KMS-11 (cell line): Measurements from ENCODE around the gene DYTN.

Experiments
- H2AFZ ChIP-seq: fragments of 200-600 bp; sonication (generic); 2 replicates; pipeline ENCODE4 v1.6.1; 2016; ENCODE audit warnings: antibody characterized with exemption, mixed run types, low read depth
- H3K27ac ChIP-seq: fragments of 200-600 bp; sonication (generic); 2 replicates; pipeline ENCODE4 v1.6.1; 2016; ENCODE audit warnings: mild to moderate bottlenecking, mixed run types
- H3K27me3 ChIP-seq: fragments of 200-600 bp; sonication (generic); 2 replicates; pipeline ENCODE4 v1.6.1; 2017; ENCODE audit warnings: mild to moderate bottlenecking, low read depth, mixed run types, moderate library complexity; ENCODE audit not compliant: insufficient read depth
- H3K36me3 ChIP-seq: fragments of 200-600 bp; sonication (generic); 2 replicates; pipeline ENCODE4 v1.6.1; 2017; ENCODE audit warnings: mild to moderate bottlenecking, mixed run types; ENCODE audit not compliant: insufficient read depth
- H3K4me1 ChIP-seq: fragments of 200-600 bp; sonication (generic); 2 replicates; pipeline ENCODE4 v1.6.1; 2016; ENCODE audit warnings: mild to moderate bottlenecking, low read depth, mixed run types; ENCODE audit not compliant: poor library complexity, severe bottlenecking
- H3K4me2 ChIP-seq: fragments of 200-600 bp; sonication (generic); 2 replicates; pipeline ENCODE4 v1.7.0; 2016; ENCODE audit warnings: mild to moderate bottlenecking, mixed run types
- H3K4me3 ChIP-seq: fragments of 200-600 bp; sonication (generic); IDR thresholded peaks from 2 replicates; pipeline ENCODE4 v1.6.1; 2017; ENCODE audit warnings: low read depth, low read length, mixed read lengths; ENCODE audit not compliant: insufficient read depth
- H3K79me2 ChIP-seq: fragments of 200-600 bp; sonication (generic); 2 replicates; pipeline ENCODE4 v1.6.1; 2016; ENCODE audit warnings: low read depth, mixed run types; ENCODE audit not compliant: insufficient read depth
- H3K9ac ChIP-seq: fragments of 200-600 bp; sonication (generic); 2 replicates; pipeline ENCODE4 v1.6.1; 2016; ENCODE audit warnings: mild to moderate bottlenecking, mixed run types
- H4K20me1 ChIP-seq: fragments of 200-600 bp; sonication (generic); 2 replicates; pipeline ENCODE4 v1.6.1; 2016; ENCODE audit warnings: mild to moderate bottlenecking, mixed run types; ENCODE audit not compliant: insufficient read depth
- CTCF ChIP-seq: fragments of 200-600 bp; sonication (generic); conservative IDR thresholded peaks from 2 replicates; pipeline ENCODE4 v1.6.1; 2017; ENCODE audit warnings: low read depth, mild to moderate bottlenecking, antibody characterized with exemption, low read length, moderate library complexity, mixed read lengths

Gene DYTN

GRCh38 chr2:206619011-206619410 lies 99.2 kb downstream of the DYTN start:
- H3K4me3 ChIP-seq, result no peak overlapping the region
- H3K4me1 ChIP-seq, result no peaks in the 10 kb centered on the region
- H3K27ac ChIP-seq, result no peak overlapping the region
- no peak overlapping the region for H2AFZ ChIP-seq
- no peak overlapping the region for H3K9ac ChIP-seq
- H4K20me1 ChIP-seq, result no peaks in the 10 kb centered on the region
- no peaks in the 10 kb centered on the region for H3K27me3 ChIP-seq
- no peaks in the 10 kb centered on the region for H3K79me2 ChIP-seq
- no peak for TF ChIP-seq CTCF
- H3K36me3 ChIP-seq, result no peaks in the 10 kb centered on the region
- H3K4me2 ChIP-seq, result no peak overlapping the region

- H3K9ac ChIP-seq, result no peak overlapping the region
Measured at GRCh38 chr2:206616151-206616550, 102.0 kb downstream of the DYTN start.

GRCh38 chr2:206615417-206616089 lies 102.6 kb downstream of the DYTN start:
- Histone ChIP-seq H3K9ac (no peak overlapping the region), H2AFZ (no peak overlapping the region), H4K20me1 (no peaks in the 10 kb centered on the region), H3K4me3 (no peak overlapping the region), H3K4me1 (no peaks in the 10 kb centered on the region), H3K27me3 (no peaks in the 10 kb centered on the region), H3K4me2 (no peak overlapping the region), H3K79me2 (no peaks in the 10 kb centered on the region), H3K36me3 (no peaks in the 10 kb centered on the region), H3K27ac (no peak overlapping the region)
- TF ChIP-seq CTCF, result no peak

More at GRCh38 chr2:206616151-206616550, 102.0 kb downstream of the DYTN start:
- no peak overlapping the region for H3K27ac ChIP-seq
- no peak overlapping the region for H3K4me3 ChIP-seq
- no peaks in the 10 kb centered on the region for H3K4me1 ChIP-seq
- no peaks in the 10 kb centered on the region for H3K27me3 ChIP-seq
- no peak for TF ChIP-seq CTCF
- H2AFZ ChIP-seq, result no peak overlapping the region
- H4K20me1 ChIP-seq, result no peaks in the 10 kb centered on the region
- no peaks in the 10 kb centered on the region for H3K36me3 ChIP-seq
- H3K4me2 ChIP-seq, result no peak overlapping the region
- H3K79me2 ChIP-seq, result no peaks in the 10 kb centered on the region

- Histone ChIP-seq H3K4me1 (no peaks in the 10 kb centered on the region), H3K27ac (no peak overlapping the region), H3K36me3 (no peaks in the 10 kb centered on the region), H3K27me3 (no peaks in the 10 kb centered on the region), H3K9ac (no peak overlapping the region), H3K79me2 (no peaks in the 10 kb centered on the region), H3K4me2 (no peak overlapping the region), H2AFZ (no peak overlapping the region), H3K4me3 (no peak overlapping the region), H4K20me1 (no peaks in the 10 kb centered on the region)
- no peak for TF ChIP-seq CTCF
Measured at GRCh38 chr2:206614811-206615210, 103.4 kb downstream of the DYTN start.
